ENCODE data around the gene TEPSIN.

Gene TEPSIN

GRCh38 chr17:81189670-81190530, 49.0 kb downstream of the TEPSIN start:
- DNase-seq (ENCODE audit: low read depth in 2 of 2) = no peak
- no peak overlapping the region for H3K4me3 ChIP-seq (replicated peaks in 1 of 2; ENCODE audit: low read depth in 2 of 2, low read length in 2 of 2)
- TF ChIP-seq CTCF (IDR thresholded peaks at IDR 0.05; ENCODE audit: low read depth, low read length) = no peak

- no peak for DNase-seq (ENCODE audit: low read depth in 2 of 2)
- TF ChIP-seq CTCF (IDR thresholded peaks at IDR 0.05; ENCODE audit: low read depth, low read length) = no peak
- H3K4me3 ChIP-seq (replicated peaks in 1 of 2; ENCODE audit: low read depth in 2 of 2, low read length in 2 of 2) = no peak overlapping the region
Measured at GRCh38 chr17:81189016-81189415, 49.8 kb downstream of the TEPSIN start.

DNA sequence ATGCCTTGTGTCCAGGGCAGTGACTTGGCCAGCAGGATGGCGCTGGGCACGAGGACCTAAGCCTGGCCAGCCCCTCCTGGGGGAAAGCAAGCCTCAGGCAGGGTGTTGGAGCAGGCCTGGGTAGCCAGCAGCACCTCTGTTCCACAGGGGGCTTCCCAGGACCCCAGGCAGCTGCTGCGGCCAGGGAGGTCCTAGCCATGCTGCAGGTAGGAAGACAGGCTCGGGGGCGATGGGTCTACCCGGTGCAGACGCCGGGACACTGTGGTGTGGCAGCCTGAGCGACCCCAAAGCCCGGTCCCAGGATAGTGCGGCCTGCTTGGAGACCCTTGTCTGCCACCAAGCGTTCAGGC, 50.4 kb downstream of the TEPSIN start:
- no peak overlapping the region for H3K4me3 ChIP-seq (replicated peaks in 1 of 2; ENCODE audit: low read depth in 2 of 2, low read length in 2 of 2)
- DNase-seq (ENCODE audit: low read depth in 2 of 2) = no peak
- TF ChIP-seq CTCF (IDR thresholded peaks at IDR 0.05; ENCODE audit: low read depth, low read length) = no peak

- DNase-seq (ENCODE audit: low read depth in 2 of 2) = no peak
- H3K4me3 ChIP-seq (replicated peaks in 1 of 2; ENCODE audit: low read depth in 2 of 2, low read length in 2 of 2) = no peak overlapping the region
- no peak for TF ChIP-seq CTCF (IDR thresholded peaks at IDR 0.05; ENCODE audit: low read depth, low read length)
Measured at GRCh38 chr17:81187586-81188490, 51.0 kb downstream of the TEPSIN start.

- no peak overlapping the region for H3K4me3 ChIP-seq (replicated peaks in 1 of 2; ENCODE audit: low read depth in 2 of 2, low read length in 2 of 2)
- no peak for TF ChIP-seq CTCF (IDR thresholded peaks at IDR 0.05; ENCODE audit: low read depth, low read length)
- DNase-seq (ENCODE audit: low read depth in 2 of 2) = no peak
Measured at GRCh38 chr17:81187120-81187519, 51.7 kb downstream of the TEPSIN start.

- DNase-seq (ENCODE audit: low read depth in 2 of 2) = no peak
- no peak for TF ChIP-seq CTCF (IDR thresholded peaks at IDR 0.05; ENCODE audit: low read depth, low read length)
- H3K4me3 ChIP-seq (replicated peaks in 1 of 2; ENCODE audit: low read depth in 2 of 2, low read length in 2 of 2) = no peak overlapping the region
Measured at GRCh38 chr17:81186203-81186602, 52.7 kb downstream of the TEPSIN start.

Measured in cardiac fibroblast (primary cell).